ENCODE results near the gene CTF1. TPM values are rescaled to one million over a fixed set of nuclear protein-coding genes. Genes with fewer than 3 reads are reported as not detected.

Gene CTF1
- polyA plus RNA-seq, 2 of the 4 experiments (the other 2 are of a cell fraction): 0.23 to 0.44 TPM

DNA sequence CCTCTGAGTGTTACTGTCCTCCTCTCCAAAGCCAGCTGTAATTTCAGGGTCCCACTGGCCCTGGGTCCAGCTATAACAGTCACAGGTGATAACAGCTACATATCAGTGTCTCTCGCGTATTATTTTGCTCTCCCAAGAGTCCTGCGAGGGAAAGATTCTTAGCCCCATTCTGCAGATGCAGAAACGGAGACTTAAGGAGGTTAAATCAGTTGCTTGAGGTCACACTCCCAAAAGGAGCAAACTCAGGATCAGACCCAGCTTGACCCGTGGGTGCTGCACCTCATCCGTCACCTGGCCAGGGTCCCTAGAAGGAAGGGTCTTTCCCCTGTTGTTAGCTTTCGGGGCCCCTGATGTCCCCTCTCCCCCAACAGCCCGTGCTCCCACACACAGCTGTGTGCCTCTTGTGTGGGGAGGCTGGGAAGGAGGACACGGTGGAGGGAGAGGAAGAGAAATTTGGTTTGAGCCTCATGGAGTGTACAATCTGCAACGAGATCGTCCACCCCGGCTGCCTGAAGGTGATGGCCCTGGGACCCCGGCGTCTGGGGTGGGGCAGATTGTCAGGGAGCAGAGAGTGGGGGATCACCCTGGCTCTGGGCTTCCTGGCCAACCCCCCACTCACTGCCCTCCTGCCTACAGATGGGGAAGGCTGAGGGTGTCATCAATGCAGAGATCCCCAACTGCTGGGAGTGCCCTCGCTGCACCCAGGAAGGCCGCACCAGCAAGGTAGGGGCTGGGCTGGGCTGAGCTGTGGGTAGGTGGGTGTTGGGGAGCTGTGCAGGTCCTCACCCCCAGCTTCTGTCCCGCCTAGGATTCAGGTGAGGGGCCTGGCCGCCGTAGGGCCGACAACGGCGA is 30.7 kb downstream of the CTF1 start:
- Histone ChIP-seq H3K4me2 (0 out of 3 replicates have a peak overlapping the region, but pooled peaks have one; percentile 17), H3K27ac (peak overlapping the region; percentile 37 to 66; a peak in 3 of 6 replicates), H3K4me3 (no peak overlapping the region), H3K4me1 (peaks cover 15% of the 10 kb centered on the region; the same call in 2 of the 3 replicates), H3K9me3 (no peaks in the 10 kb centered on the region)
- ATAC-seq: no peak
- ChIA-PET POLR2A (no interaction called here), CTCF (interaction anchor here (0.9 to 12.2 kb wide), 6 partner anchors 8 to 82 kb away, joined by 4 to 134 read pairs (median 6); no protein-coding TSS in a partner anchor)
- no peak for TF ChIP-seq RFX5 (IDR thresholded peaks at IDR 0.05)
- no peak for TF ChIP-seq BHLHE40 (IDR thresholded peaks at IDR 0.05; ENCODE audit: low read depth, low read length)
- no peak for TF ChIP-seq BCL3 (IDR thresholded peaks at IDR 0.05)
- no peak for TF ChIP-seq SREBF2 (IDR thresholded peaks at IDR 0.05)
- TF ChIP-seq ZNF302 (CRISPR knock-in tag; IDR thresholded peaks at IDR 0.05): no peak
- TF ChIP-seq, protein P1, sequence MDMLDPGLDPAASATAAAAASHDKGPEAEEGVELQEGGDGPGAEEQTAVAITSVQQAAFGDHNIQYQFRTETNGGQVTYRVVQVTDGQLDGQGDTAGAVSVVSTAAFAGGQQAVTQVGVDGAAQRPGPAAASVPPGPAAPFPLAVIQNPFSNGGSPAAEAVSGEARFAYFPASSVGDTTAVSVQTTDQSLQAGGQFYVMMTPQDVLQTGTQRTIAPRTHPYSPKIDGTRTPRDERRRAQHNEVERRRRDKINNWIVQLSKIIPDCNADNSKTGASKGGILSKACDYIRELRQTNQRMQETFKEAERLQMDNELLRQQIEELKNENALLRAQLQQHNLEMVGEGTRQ (IDR thresholded peaks at IDR 0.05): no peak
- TF ChIP-seq CHD4 (IDR thresholded peaks at IDR 0.05; ENCODE audit: borderline replicate concordance): no peak
- no peak for TF ChIP-seq ZC3H11A (IDR thresholded peaks at IDR 0.05)
- no peak for TF ChIP-seq KDM5A (IDR thresholded peaks at IDR 0.05)
- TF ChIP-seq, protein P2, sequence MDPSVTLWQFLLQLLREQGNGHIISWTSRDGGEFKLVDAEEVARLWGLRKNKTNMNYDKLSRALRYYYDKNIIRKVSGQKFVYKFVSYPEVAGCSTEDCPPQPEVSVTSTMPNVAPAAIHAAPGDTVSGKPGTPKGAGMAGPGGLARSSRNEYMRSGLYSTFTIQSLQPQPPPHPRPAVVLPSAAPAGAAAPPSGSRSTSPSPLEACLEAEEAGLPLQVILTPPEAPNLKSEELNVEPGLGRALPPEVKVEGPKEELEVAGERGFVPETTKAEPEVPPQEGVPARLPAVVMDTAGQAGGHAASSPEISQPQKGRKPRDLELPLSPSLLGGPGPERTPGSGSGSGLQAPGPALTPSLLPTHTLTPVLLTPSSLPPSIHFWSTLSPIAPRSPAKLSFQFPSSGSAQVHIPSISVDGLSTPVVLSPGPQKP (IDR thresholded peaks at IDR 0.05; ENCODE audit: low read depth, low read length): no peak
- TF ChIP-seq ZFP36 (IDR thresholded peaks at IDR 0.05; ENCODE audit: borderline replicate concordance, partially characterized antibody): no peak
- no peak for DNase-seq (ENCODE audit: low read depth in 1 of 2, low spot score in 1 of 2)
- FAIRE-seq: no peak
- 91% methylated on average over 13 of the region's 22 CpGs for WGBS (ENCODE audit: missing lambda C conversion rate)

DNA sequence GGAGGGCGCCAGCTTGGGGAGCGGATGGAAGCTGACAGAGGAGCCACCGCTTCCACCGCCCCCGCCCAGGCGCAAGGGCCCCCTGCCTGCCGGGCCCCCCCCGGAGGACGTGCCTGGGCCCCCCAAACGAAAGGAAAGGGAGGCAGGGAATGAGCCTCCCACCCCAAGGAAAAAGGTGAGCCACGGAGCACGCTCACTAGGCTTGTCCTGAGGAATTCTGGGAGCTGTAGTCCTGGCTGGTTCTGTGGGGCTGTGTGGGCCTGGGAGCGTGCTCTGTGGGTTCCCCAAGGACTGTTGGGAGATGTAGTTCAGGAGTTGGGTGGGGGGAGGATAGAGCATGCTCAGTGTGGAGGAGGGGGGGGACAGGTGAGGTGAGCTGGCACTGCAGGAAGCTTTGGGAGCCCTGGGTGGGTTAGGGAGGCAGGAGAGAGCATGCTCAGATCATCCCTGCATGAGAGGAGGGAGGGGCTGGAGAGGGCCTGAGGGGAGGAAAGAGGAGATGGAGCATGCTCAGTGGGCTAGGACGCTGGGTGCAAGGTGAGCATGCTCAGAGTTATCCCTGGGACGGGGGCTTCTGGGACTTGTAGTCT is 31.5 kb downstream of the CTF1 start:
- DNase-seq (ENCODE audit: low read depth in 1 of 2, low spot score in 1 of 2) (peak; percentile 47 to 79), FAIRE-seq (peak; percentile 32), ATAC-seq (peak; percentile 56 to 76)
- no peak for TF ChIP-seq SMC3 (IDR thresholded peaks at IDR 0.05)
- no peak for TF ChIP-seq PHF8 (IDR thresholded peaks at IDR 0.05; ENCODE audit: borderline replicate concordance, low read depth)
- no peak for TF ChIP-seq RARB (CRISPR knock-in tag; IDR thresholded peaks at IDR 0.05)
- TF ChIP-seq CBX8 (IDR thresholded peaks at IDR 0.05): no peak
- TF ChIP-seq HOXB5 (CRISPR knock-in tag; IDR thresholded peaks at IDR 0.05): no peak
- TF ChIP-seq FOXS1 (CRISPR knock-in tag; IDR thresholded peaks at IDR 0.05): no peak
- TF ChIP-seq RNF2 (IDR thresholded peaks at IDR 0.05; ENCODE audit: borderline replicate concordance, low read depth): no peak
- no peak for TF ChIP-seq ZSCAN20 (CRISPR knock-in tag; IDR thresholded peaks at IDR 0.05)
- TF ChIP-seq EP300 (IDR thresholded peaks at IDR 0.05): no peak
- TF ChIP-seq KDM5A (IDR thresholded peaks at IDR 0.05): no peak
- no peak for TF ChIP-seq CEBPB (IDR thresholded peaks at IDR 0.05)
- no peak for TF ChIP-seq CHD2 (IDR thresholded peaks at IDR 0.05; ENCODE audit: low read length, partially characterized antibody)
- no peak for TF ChIP-seq CTCF (IDR thresholded peaks at IDR 0.05)
- ChIA-PET CTCF (interaction anchor here (0.9 to 12.2 kb wide), 5 partner anchors 8 to 26 kb away, joined by 4 to 134 read pairs (median 5); no protein-coding TSS in a partner anchor), POLR2A (no interaction called here)
- H3K4me1 ChIP-seq: peaks cover 15% of the 10 kb centered on the region; the same call in 2 of the 3 replicates
- 63% methylated on average over 13 of the region's 15 CpGs for WGBS (ENCODE audit: missing lambda C conversion rate)
- 0 out of 3 replicates have a peak overlapping the region, but pooled peaks have one; percentile 17 for H3K4me2 ChIP-seq
- H3K9me3 ChIP-seq: no peaks in the 10 kb centered on the region
- peak overlapping the region; percentile 37 to 66; a peak in 3 of 6 replicates for H3K27ac ChIP-seq
- no peak overlapping the region for H3K4me3 ChIP-seq

Data from A549 (cell line).